ENCODE results near the gene AFTPH. TPM values are rescaled to one million over a fixed set of nuclear protein-coding genes. Genes with fewer than 3 reads are reported as not detected.

The AFTPH gene
- total and polyA plus RNA-seq, 8 donors, result 29.9 to 66.4 (median 54.6) TPM

GRCh38 chr2:64504774-64505720, 19.1 kb upstream of the AFTPH start:
- H3K27me3 ChIP-seq, result no peaks in the 10 kb centered on the region
- DNase-seq, result no peak
- no peak overlapping the region for H3K27ac ChIP-seq
- intact Hi-C loops (cut with DNase I), result no loop called here
- no peaks in the 10 kb centered on the region for H3K9me3 ChIP-seq
- H3K4me3 ChIP-seq, result no peak overlapping the region
- no peak for TF ChIP-seq CTCF (IDR thresholded peaks at IDR 0.05)
- no peaks in the 10 kb centered on the region for H3K4me1 ChIP-seq
- peak; percentile 21 for ATAC-seq
- H3K36me3 ChIP-seq, result no peaks in the 10 kb centered on the region

- intact Hi-C loops (cut with DNase I), result no loop called here
- Histone ChIP-seq H3K4me1 (no peaks in the 10 kb centered on the region), H3K4me3 (no peak overlapping the region), H3K36me3 (no peaks in the 10 kb centered on the region), H3K27ac (no peak overlapping the region), H3K27me3 (no peaks in the 10 kb centered on the region), H3K9me3 (no peaks in the 10 kb centered on the region)
- DNase-seq, result no peak
- TF ChIP-seq CTCF (IDR thresholded peaks at IDR 0.05), result no peak
- ATAC-seq, result no peak
These were observed 17.4 kb upstream of the AFTPH start for GRCh38 chr2:64506686-64507085.

GRCh38 chr2:64514008-64514407, 10.1 kb upstream of the AFTPH start:
- no peaks in the 10 kb centered on the region for H3K27me3 ChIP-seq
- TF ChIP-seq CTCF (IDR thresholded peaks at IDR 0.05), result no peak
- no peak overlapping the region for H3K27ac ChIP-seq
- H3K9me3 ChIP-seq, result no peaks in the 10 kb centered on the region
- intact Hi-C loops (cut with DNase I), result no loop called here
- no peak for DNase-seq
- no peaks in the 10 kb centered on the region for H3K4me1 ChIP-seq
- H3K4me3 ChIP-seq, result no peak overlapping the region
- ATAC-seq, result no peak
- no peaks in the 10 kb centered on the region for H3K36me3 ChIP-seq

GRCh38 chr2:64515086-64515485, 9.0 kb upstream of the AFTPH start:
- DNase-seq (no peak), ATAC-seq (no peak)
- no peaks in the 10 kb centered on the region for H3K4me1 ChIP-seq
- H3K27me3 ChIP-seq, result no peaks in the 10 kb centered on the region
- H3K4me3 ChIP-seq, result no peak overlapping the region
- intact Hi-C loops (cut with DNase I), result no loop called here
- H3K36me3 ChIP-seq, result no peaks in the 10 kb centered on the region
- TF ChIP-seq CTCF (IDR thresholded peaks at IDR 0.05), result no peak
- no peak overlapping the region for H3K27ac ChIP-seq
- H3K9me3 ChIP-seq, result no peaks in the 10 kb centered on the region

GRCh38 chr2:64516651-64517510, 7.2 kb upstream of the AFTPH start:
- no peak for ATAC-seq
- Histone ChIP-seq H3K36me3 (no peaks in the 10 kb centered on the region), H3K4me3 (no peak overlapping the region), H3K27ac (no peak overlapping the region), H3K27me3 (no peaks in the 10 kb centered on the region), H3K9me3 (no peaks in the 10 kb centered on the region), H3K4me1 (no peaks in the 10 kb centered on the region)
- intact Hi-C loops (cut with DNase I), result no loop called here
- no peak for TF ChIP-seq CTCF (IDR thresholded peaks at IDR 0.05)
- peak in 1 of 4 donors; percentile 19 for DNase-seq

Measured in left lung (tissue), 10 donors.